ENCODE measurements around the gene PARD6A. TPM values are rescaled to one million over a fixed set of nuclear protein-coding genes. Genes with fewer than 3 reads are reported as not detected.

PARD6A gene
- total and polyA plus RNA-seq, 2 of the 13 experiments (the other 11 are each of a cell fraction or from before 2014, with no cell fraction given), result 3.5 to 4.3 TPM

GRCh38 chr16:67666559-67667452 is 6.0 kb downstream of the PARD6A start, which contains the start of the genes C16orf86 and ENKD1 (continued):
- TF ChIP-seq, protein P1, sequence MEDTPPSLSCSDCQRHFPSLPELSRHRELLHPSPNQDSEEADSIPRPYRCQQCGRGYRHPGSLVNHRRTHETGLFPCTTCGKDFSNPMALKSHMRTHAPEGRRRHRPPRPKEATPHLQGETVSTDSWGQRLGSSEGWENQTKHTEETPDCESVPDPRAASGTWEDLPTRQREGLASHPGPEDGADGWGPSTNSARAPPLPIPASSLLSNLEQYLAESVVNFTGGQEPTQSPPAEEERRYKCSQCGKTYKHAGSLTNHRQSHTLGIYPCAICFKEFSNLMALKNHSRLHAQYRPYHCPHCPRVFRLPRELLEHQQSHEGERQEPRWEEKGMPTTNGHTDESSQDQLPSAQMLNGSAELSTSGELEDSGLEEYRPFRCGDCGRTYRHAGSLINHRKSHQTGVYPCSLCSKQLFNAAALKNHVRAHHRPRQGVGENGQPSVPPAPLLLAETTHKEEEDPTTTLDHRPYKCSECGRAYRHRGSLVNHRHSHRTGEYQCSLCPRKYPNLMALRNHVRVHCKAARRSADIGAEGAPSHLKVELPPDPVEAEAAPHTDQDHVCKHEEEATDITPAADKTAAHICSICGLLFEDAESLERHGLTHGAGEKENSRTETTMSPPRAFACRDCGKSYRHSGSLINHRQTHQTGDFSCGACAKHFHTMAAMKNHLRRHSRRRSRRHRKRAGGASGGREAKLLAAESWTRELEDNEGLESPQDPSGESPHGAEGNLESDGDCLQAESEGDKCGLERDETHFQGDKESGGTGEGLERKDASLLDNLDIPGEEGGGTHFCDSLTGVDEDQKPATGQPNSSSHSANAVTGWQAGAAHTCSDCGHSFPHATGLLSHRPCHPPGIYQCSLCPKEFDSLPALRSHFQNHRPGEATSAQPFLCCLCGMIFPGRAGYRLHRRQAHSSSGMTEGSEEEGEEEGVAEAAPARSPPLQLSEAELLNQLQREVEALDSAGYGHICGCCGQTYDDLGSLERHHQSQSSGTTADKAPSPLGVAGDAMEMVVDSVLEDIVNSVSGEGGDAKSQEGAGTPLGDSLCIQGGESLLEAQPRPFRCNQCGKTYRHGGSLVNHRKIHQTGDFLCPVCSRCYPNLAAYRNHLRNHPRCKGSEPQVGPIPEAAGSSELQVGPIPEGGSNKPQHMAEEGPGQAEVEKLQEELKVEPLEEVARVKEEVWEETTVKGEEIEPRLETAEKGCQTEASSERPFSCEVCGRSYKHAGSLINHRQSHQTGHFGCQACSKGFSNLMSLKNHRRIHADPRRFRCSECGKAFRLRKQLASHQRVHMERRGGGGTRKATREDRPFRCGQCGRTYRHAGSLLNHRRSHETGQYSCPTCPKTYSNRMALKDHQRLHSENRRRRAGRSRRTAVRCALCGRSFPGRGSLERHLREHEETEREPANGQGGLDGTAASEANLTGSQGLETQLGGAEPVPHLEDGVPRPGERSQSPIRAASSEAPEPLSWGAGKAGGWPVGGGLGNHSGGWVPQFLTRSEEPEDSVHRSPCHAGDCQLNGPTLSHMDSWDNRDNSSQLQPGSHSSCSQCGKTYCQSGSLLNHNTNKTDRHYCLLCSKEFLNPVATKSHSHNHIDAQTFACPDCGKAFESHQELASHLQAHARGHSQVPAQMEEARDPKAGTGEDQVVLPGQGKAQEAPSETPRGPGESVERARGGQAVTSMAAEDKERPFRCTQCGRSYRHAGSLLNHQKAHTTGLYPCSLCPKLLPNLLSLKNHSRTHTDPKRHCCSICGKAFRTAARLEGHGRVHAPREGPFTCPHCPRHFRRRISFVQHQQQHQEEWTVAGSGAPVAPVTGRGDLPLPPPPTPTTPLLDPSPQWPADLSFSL (CRISPR knock-in tag; IDR thresholded peaks at IDR 0.05), result no peak
- peak; percentile 92 for TF ChIP-seq RFX3 (CRISPR knock-in tag; IDR thresholded peaks at IDR 0.05)
- TF ChIP-seq, protein P2, sequence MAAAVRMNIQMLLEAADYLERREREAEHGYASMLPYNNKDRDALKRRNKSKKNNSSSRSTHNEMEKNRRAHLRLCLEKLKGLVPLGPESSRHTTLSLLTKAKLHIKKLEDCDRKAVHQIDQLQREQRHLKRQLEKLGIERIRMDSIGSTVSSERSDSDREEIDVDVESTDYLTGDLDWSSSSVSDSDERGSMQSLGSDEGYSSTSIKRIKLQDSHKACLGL (CRISPR knock-in tag; IDR thresholded peaks at IDR 0.05), result peak; percentile 36
- TF ChIP-seq ATAD3A (CRISPR knock-in tag; IDR thresholded peaks at IDR 0.05), result no peak
- TF ChIP-seq ZIK1 (CRISPR knock-in tag; IDR thresholded peaks at IDR 0.05; ENCODE audit: borderline replicate concordance, low read depth), result peak; percentile 80; the same call in 1 of the 2 replicates
- no peak for TF ChIP-seq KLF13 (CRISPR knock-in tag; IDR thresholded peaks at IDR 0.05)
- TF ChIP-seq EP300 (IDR thresholded peaks at IDR 0.05; ENCODE audit: low read depth in 2 of 2, low read length in 2 of 2), result no peak
- no peak for TF ChIP-seq EP300 (CRISPR knock-in tag; IDR thresholded peaks at IDR 0.05; ENCODE audit: borderline replicate concordance)
- TF ChIP-seq ZNF777 (CRISPR knock-in tag; IDR thresholded peaks at IDR 0.05), result peak; percentile 98
- TF ChIP-seq ZNF143 (CRISPR knock-in tag; IDR thresholded peaks at IDR 0.05), result peak; percentile 96
- peak; percentile 13 for TF ChIP-seq CTCF (CRISPR knock-in tag; IDR thresholded peaks at IDR 0.05)
- TF ChIP-seq FOXA3 (CRISPR knock-in tag; IDR thresholded peaks at IDR 0.05), result peak; percentile 26; the same call in 1 of the 2 replicates
- TF ChIP-seq SAP130 (CRISPR knock-in tag; IDR thresholded peaks at IDR 0.05; ENCODE audit: low read depth), result peak; percentile 83
- TF ChIP-seq ZNF326 (CRISPR knock-in tag; IDR thresholded peaks at IDR 0.05; ENCODE audit: borderline replicate concordance), result no peak
- TF ChIP-seq CCDC6 (CRISPR knock-in tag; IDR thresholded peaks at IDR 0.05), result no peak
- no peak for TF ChIP-seq ZNF816 (CRISPR knock-in tag; IDR thresholded peaks at IDR 0.05; ENCODE audit: borderline replicate concordance)
- TF ChIP-seq, protein P3, sequence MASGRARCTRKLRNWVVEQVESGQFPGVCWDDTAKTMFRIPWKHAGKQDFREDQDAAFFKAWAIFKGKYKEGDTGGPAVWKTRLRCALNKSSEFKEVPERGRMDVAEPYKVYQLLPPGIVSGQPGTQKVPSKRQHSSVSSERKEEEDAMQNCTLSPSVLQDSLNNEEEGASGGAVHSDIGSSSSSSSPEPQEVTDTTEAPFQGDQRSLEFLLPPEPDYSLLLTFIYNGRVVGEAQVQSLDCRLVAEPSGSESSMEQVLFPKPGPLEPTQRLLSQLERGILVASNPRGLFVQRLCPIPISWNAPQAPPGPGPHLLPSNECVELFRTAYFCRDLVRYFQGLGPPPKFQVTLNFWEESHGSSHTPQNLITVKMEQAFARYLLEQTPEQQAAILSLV (CRISPR knock-in tag; IDR thresholded peaks at IDR 0.05; ENCODE audit: borderline replicate concordance), result peak; percentile 69; the same call in 1 of the 2 replicates
- TF ChIP-seq NFYC (CRISPR knock-in tag; IDR thresholded peaks at IDR 0.05), result no peak
- TF ChIP-seq HHEX (CRISPR knock-in tag; IDR thresholded peaks at IDR 0.05), result no peak
- no peak for TF ChIP-seq KAT2B (IDR thresholded peaks at IDR 0.05; ENCODE audit: borderline replicate concordance, low read depth, low read length)

All from HepG2 (cell line).